ACC112 (cell line): Measurements from ENCODE around the gene PRSS27.
A peak's percentile ranks its signal among the peaks of the same experiment; 100 is the strongest.

ENCODE experiments used
- H2AFZ ChIP-seq: fragments of 200-600 bp; sonication (generic); one replicate; pipeline ENCODE4 v1.6.0; 2017; ENCODE audit warnings: antibody characterized with exemption, low read length; ENCODE audit not compliant: unreplicated experiment
- H3K27ac ChIP-seq: fragments of 200-600 bp; sonication (generic); 2 replicates; pipeline ENCODE4 v1.5.1; 2014; ENCODE audit warnings: low read depth, mild to moderate bottlenecking, antibody characterized with exemption, low read length, moderate library complexity
- H3K27me3 ChIP-seq: fragments of 200-600 bp; sonication (generic); 2 replicates; pipeline ENCODE4 v1.6.1; 2014; ENCODE audit warnings: mild to moderate bottlenecking, antibody characterized with exemption, low read length, moderate library complexity, mixed read lengths; ENCODE audit not compliant: insufficient read depth
- H3K36me3 ChIP-seq: fragments of 200-600 bp; sonication (generic); 2 replicates; pipeline ENCODE4 v1.6.1; 2016; ENCODE audit warnings: mild to moderate bottlenecking, antibody characterized with exemption, low read length, moderate library complexity, mixed read lengths; ENCODE audit not compliant: insufficient read depth
- H3K4me1 ChIP-seq: fragments of 200-600 bp; sonication (generic); one replicate; pipeline ENCODE4 v1.6.1; 2016; ENCODE audit warnings: low read length, mixed read lengths; ENCODE audit not compliant: insufficient read depth, unreplicated experiment, control insufficient read depth
- H3K4me3 ChIP-seq: fragments of 200-600 bp; sonication (generic); 2 replicates; pipeline ENCODE4 v1.5.1; 2014; ENCODE audit warnings: mild to moderate bottlenecking, low read depth, low read length
- H3K79me2 ChIP-seq: fragments of 200-600 bp; sonication (generic); one replicate; pipeline ENCODE4 v1.6.0; 2016; ENCODE audit warnings: low read length; ENCODE audit not compliant: control insufficient read depth, unreplicated experiment, insufficient read depth

The PRSS27 gene

DNA sequence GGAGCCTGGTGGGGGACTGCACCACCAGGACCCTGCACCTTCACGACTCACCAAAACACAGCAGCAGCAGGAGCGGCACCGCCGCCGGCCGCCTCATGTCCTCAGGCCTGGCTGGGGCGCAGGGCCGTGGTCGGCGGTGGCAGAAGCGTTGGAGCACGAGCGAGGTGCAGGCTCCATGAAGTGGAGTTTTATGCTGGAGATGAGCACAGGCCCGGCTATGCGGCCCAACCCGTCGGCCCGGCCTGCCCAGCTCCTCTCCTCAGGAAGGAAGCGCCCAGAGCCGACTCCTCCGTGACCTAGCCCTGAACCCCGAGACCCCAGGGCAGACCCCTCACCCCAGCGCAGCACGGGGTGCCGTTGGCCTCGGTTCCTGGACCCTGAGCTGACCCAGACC, at the start of gene PRSS27:
Gene PRSS27, minus strand, starts transcription at position 161 of the 394 bp plus-strand sequence. Its CDS starts 64 bp downstream, at position 97.
- Histone ChIP-seq H3K4me3 (peak within 1 kb of the TSS; percentile 76), H3K27me3 (peaks cover 5% of the 10 kb centered on the region; the same call in 1 of the 2 replicates), H3K4me1 (no peaks in the 10 kb centered on the region), H3K36me3 (no peaks in the 10 kb centered on the region), H3K27ac (peak within 1 kb of the TSS; percentile 28), H2AFZ (peak within 1 kb of the TSS; percentile 6), H3K79me2 (no peaks in the 10 kb centered on the region)

DNA sequence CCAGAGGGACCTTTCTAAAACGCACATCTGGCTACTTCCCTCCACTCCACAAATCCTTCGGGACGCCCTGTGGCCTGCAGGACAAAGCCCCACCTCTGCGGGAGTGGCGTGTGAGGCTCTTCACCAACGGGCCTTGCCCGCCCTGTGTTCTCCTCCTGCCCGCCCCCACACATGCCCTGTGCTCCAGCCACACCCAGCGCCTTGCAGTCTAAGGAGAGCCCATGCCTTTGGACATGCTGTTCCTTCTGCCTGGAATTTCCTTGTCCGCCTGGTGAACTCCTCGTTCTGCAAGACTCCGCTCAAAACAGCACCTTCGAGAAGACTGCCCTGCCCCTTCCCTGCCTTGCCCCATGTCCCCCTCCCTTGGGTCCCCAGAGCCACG, 49.6 kb upstream of the PRSS27 start:
- Histone ChIP-seq H3K36me3 (peaks cover 47% of the 10 kb centered on the region), H2AFZ (no peak overlapping the region), H3K4me1 (peaks cover 64% of the 10 kb centered on the region), H3K27ac (peak overlapping the region; percentile 87), H3K27me3 (no peaks in the 10 kb centered on the region), H3K4me3 (peak overlapping the region; percentile 35; the same call in 1 of the 2 replicates), H3K79me2 (peaks cover 52% of the 10 kb centered on the region)

DNA sequence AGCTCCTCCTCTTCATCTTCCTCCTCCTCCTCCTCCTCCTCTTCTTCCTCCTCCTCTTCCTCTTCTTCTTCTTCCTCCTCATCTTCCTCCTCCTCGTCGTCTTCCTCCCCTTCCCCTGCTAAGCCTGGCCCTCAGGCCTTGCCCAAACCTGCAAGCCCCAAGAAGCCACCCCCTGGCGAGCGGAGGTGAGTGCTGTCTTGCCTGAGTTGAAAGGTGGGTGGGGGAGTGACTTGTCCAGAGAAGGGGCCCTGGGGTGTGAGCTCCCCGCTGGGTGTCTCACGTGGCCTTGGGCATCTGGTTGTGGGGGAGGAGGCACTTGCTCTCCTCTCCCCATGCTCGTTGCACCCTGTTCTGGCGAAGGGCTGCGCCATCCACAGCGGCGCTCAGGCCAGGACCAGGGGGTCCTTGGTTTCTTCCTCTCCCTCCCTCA, 49.1 kb upstream of the PRSS27 start:
- Histone ChIP-seq H3K36me3 (peaks cover 53% of the 10 kb centered on the region), H2AFZ (no peak overlapping the region), H3K27ac (peak overlapping the region; percentile 87), H3K4me3 (0 out of 2 replicates have a peak overlapping the region, but pooled peaks have one; percentile 12), H3K27me3 (no peaks in the 10 kb centered on the region), H3K79me2 (peaks cover 57% of the 10 kb centered on the region), H3K4me1 (peaks cover 64% of the 10 kb centered on the region)

DNA sequence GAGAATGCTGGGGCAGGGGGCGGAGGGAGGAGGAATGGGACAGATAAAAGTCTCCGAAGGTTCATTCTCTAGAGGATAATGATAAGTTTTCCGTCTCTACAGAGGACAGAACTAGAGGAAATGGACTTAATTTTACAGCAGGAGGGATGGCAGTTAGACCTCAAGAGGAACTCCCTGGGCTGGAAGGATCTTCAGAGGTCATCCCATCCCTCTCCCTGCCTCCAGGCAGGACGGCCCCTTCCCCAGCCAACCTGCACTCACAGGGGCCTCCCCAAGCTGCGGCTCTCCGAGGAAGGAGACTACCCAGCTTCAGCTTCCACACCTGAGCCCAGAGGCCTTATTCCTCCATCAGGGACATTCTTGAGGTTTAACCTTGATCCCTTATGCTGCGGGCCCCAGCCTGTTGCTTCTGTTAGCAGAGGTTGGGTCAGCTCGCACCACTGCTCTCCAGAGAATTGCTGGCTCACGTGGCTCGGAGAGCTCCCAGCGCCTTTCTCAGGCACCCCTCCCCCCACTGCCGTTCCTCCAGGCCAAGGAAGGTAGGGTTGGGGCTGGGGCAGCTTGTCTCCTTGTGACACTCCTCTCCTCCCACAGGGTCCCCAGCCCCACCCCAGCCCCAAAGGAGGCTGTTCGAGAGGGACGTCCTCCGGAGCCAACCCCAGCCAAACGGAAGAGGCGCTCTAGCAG, 48.5 kb upstream of the PRSS27 start:
- H2AFZ ChIP-seq: no peak overlapping the region
- peaks cover 60% of the 10 kb centered on the region for H3K79me2 ChIP-seq
- 0 out of 2 replicates have a peak overlapping the region, but pooled peaks have one; percentile 12 for H3K4me3 ChIP-seq
- H3K27ac ChIP-seq: peak overlapping the region; percentile 87
- peaks cover 56% of the 10 kb centered on the region for H3K36me3 ChIP-seq
- peaks cover 63% of the 10 kb centered on the region for H3K4me1 ChIP-seq
- no peaks in the 10 kb centered on the region for H3K27me3 ChIP-seq

DNA sequence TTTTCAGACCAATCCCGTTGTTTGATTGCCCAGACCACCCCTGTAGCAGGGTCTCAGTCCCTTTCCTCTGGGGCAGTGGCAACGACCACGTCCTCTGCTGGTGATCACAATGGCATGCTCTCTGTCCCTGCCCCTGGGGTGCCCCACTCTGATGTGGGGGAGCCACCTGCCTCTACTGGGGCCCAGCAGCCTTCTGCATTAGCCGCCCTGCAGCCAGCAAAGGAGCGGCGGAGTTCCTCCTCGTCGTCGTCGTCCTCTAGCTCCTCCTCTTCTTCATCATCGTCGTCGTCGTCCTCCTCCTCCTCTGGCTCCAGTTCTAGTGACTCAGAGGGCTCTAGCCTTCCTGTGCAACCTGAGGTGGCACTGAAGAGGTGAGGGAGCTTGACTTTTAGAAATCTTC, 47.9 kb upstream of the PRSS27 start:
- peaks cover 59% of the 10 kb centered on the region for H3K36me3 ChIP-seq
- no peak overlapping the region for H3K4me3 ChIP-seq
- no peaks in the 10 kb centered on the region for H3K27me3 ChIP-seq
- peaks cover 61% of the 10 kb centered on the region for H3K79me2 ChIP-seq
- no peak overlapping the region for H2AFZ ChIP-seq
- peak overlapping the region; percentile 87 for H3K27ac ChIP-seq
- peaks cover 57% of the 10 kb centered on the region for H3K4me1 ChIP-seq

DNA sequence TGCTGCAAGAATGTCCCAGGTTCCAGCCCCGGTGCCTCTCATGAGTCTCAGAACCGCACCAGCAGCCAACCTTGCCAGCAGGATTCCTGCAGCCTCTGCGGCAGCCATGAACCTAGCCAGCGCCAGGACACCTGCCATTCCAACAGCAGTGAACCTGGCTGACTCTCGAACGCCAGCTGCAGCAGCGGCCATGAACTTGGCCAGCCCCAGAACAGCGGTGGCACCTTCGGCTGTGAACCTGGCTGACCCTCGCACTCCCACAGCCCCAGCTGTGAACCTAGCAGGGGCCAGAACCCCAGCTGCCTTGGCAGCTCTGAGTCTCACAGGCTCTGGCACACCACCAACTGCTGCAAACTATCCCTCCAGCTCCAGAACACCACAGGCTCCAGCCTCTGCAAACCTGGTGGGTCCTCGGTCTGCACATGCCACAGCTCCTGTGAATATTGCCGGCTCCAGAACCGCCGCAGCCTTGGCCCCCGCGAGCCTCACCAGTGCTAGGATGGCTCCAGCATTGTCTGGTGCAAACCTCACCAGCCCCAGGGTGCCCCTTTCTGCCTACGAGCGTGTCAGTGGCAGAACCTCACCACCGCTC, 47.2 kb upstream of the PRSS27 start:
- H3K79me2 ChIP-seq: peaks cover 67% of the 10 kb centered on the region
- H2AFZ ChIP-seq: no peak overlapping the region
- peaks cover 53% of the 10 kb centered on the region for H3K4me1 ChIP-seq
- no peak overlapping the region for H3K4me3 ChIP-seq
- no peak overlapping the region for H3K27ac ChIP-seq
- H3K36me3 ChIP-seq: peaks cover 65% of the 10 kb centered on the region
- H3K27me3 ChIP-seq: no peaks in the 10 kb centered on the region

DNA sequence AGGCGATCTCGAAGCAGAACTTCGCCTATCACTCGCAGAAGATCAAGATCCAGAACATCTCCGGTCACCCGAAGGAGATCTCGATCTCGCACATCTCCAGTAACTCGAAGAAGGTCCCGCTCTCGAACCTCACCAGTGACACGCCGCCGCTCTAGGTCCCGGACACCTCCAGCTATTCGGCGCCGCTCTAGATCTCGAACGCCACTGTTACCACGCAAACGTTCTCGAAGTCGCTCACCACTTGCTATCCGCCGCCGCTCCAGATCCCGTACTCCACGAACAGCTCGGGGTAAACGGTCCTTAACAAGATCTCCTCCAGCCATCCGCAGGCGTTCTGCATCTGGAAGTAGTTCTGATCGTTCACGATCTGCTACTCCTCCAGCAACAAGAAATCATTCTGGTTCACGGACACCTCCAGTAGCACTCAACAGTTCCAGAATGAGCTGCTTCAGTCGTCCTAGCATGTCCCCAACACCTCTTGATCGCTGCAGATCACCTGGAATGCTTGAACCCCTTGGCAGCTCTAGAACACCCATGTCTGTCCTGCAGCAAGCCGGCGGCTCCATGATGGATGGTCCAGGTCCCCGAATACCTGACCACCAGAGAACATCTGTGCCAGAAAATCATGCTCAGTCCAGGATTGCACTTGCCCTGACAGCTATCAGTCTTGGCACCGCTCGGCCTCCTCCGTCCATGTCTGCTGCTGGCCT, 46.6 kb upstream of the PRSS27 start:
- Histone ChIP-seq H3K4me1 (peaks cover 50% of the 10 kb centered on the region), H3K36me3 (peaks cover 72% of the 10 kb centered on the region), H3K27ac (no peak overlapping the region), H3K4me3 (no peak overlapping the region), H3K27me3 (no peaks in the 10 kb centered on the region), H3K79me2 (peaks cover 71% of the 10 kb centered on the region), H2AFZ (no peak overlapping the region)

DNA sequence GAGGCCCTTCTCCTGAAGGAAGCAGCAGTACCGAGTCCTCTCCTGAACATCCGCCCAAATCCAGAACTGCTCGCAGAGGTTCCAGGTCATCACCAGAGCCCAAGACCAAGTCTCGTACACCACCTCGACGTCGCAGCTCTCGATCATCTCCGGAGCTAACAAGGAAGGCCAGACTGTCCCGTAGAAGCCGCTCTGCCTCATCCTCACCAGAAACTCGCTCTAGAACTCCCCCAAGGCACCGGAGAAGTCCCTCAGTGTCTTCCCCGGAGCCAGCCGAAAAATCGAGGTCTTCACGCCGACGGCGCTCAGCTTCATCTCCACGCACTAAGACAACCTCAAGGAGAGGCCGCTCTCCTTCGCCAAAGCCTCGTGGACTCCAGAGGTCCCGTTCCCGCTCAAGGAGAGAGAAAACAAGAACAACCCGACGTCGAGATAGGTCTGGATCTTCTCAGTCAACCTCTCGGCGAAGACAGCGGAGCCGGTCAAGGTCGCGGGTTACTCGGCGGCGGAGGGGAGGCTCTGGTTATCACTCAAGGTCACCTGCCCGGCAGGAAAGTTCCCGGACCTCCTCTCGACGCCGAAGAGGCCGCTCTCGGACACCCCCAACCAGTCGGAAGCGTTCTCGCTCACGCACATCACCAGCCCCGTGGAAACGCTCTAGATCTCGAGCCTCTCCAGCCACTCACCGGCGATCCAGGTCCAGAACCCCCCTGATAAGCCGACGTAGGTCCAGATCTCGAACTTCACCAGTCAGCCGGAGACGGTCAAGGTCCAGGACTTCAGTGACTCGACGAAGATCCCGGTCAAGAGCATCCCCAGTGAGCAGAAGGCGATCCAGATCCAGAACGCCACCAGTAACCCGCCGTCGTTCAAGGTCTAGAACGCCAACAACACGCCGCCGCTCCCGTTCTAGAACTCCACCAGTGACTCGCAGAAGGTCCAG, 45.7 kb upstream of the PRSS27 start:
- H3K36me3 ChIP-seq: peaks cover 79% of the 10 kb centered on the region
- H2AFZ ChIP-seq: no peak overlapping the region
- no peak overlapping the region for H3K4me3 ChIP-seq
- H3K27me3 ChIP-seq: no peaks in the 10 kb centered on the region
- H3K79me2 ChIP-seq: peaks cover 71% of the 10 kb centered on the region
- no peak overlapping the region for H3K27ac ChIP-seq
- H3K4me1 ChIP-seq: peaks cover 43% of the 10 kb centered on the region

DNA sequence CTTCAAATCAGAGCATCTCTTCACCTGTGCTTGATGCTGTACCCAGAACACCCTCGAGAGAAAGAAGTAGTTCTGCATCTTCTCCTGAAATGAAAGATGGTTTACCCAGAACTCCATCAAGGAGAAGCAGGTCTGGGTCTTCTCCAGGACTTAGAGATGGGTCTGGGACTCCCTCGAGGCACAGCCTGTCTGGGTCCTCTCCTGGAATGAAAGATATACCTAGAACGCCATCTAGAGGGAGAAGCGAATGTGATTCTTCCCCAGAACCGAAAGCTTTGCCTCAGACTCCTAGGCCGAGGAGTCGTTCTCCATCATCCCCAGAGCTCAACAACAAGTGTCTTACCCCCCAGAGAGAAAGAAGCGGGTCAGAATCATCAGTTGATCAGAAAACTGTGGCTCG, 44.7 kb upstream of the PRSS27 start:
- peaks cover 81% of the 10 kb centered on the region for H3K36me3 ChIP-seq
- H3K27me3 ChIP-seq: no peaks in the 10 kb centered on the region
- no peak overlapping the region for H2AFZ ChIP-seq
- no peak overlapping the region for H3K27ac ChIP-seq
- H3K79me2 ChIP-seq: peaks cover 77% of the 10 kb centered on the region
- H3K4me1 ChIP-seq: peaks cover 32% of the 10 kb centered on the region
- no peak overlapping the region for H3K4me3 ChIP-seq

DNA sequence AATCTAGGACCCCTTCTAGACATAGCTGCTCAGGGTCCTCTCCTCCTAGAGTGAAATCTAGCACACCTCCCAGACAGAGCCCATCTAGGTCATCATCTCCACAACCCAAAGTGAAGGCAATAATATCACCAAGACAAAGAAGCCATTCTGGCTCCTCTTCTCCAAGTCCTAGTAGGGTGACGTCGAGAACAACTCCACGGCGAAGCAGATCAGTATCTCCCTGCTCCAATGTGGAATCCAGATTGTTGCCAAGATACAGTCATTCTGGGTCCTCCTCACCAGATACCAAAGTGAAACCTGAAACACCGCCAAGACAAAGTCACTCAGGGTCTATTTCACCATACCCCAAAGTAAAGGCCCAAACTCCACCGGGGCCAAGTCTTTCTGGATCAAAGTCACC, 43.1 kb upstream of the PRSS27 start:
- H3K36me3 ChIP-seq: peaks cover 86% of the 10 kb centered on the region
- no peak overlapping the region for H3K4me3 ChIP-seq
- H2AFZ ChIP-seq: no peak overlapping the region
- peaks cover 93% of the 10 kb centered on the region for H3K79me2 ChIP-seq
- no peaks in the 10 kb centered on the region for H3K27me3 ChIP-seq
- peaks cover 17% of the 10 kb centered on the region for H3K4me1 ChIP-seq
- no peak overlapping the region for H3K27ac ChIP-seq
